Superior temporal gyrus (tissue), 1 donor: Measurements from ENCODE around the gene CCM2L.
A peak's percentile ranks its signal among the peaks of the same experiment; 100 is the strongest.

Source experiments
- DNase-seq: peaks from one replicate; pipeline ENCODE4 v3.0.0-alpha.2; 2016; ENCODE audit errors: extremely low spot score

Gene CCM2L

DNA sequence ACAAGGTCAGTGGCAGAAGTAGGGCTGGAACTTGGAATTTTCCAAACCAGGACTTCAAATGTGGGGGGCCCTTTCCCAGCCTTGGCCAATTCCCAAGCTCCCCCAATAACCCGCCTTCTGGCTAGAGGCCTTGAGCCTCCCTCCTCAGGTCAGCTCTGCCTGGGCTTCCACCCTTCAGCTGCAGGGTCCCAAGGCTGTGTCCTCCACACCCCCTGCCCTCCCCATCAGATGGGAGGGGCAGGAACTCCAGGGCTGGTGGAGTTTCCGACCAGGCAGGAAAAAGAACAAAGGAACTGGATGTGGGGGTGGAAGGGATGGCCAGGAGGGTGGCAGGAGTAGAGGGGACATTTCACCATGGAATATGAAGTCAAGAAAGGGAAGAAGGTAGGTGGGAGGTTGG lies at the start of gene CCM2L:
CCM2L (plus strand) TSS at position 338 of the 400 bp plus-strand sequence; CDS start at position 355, 17 bp downstream.
- no peak for DNase-seq

GRCh38 chr20:31962761-31963160 lies 47.5 kb upstream of the CCM2L start:
- DNase-seq, result no peak

- DNase-seq, result no peak
Measured at GRCh38 chr20:31963889-31964288, 46.3 kb upstream of the CCM2L start.

DNA sequence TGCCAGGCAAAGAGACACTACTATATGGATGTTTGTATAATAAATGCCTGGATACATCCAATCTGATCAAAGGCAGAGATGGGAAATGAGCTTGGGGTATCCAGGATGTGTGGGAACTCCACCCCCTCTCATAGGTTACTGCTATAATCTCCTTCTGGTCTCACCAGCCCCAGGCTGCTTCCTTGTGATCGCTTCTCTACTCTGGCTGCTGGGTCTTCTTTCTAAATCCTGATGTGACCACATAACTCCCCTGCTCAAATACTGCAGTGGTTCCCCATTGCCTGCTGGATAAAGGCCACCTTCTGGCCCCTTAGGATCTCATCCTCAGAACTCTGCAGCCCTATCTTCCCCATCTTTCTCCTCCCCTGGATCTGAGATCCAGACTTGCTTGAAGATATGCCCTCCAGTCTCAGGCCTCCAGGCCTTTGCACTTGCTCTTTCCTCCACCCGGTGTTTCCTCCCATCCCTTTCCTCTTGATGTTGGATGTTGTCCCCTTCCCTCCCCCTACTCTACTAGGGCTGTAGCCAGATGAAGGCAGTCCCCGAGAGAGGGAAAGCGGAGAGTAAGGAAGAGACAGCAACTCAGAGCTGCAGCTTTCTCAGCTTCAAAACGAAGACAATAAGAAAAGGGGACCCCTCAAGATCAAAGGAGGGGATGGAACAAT lies 43.1 kb upstream of the CCM2L start:
- DNase-seq, result no peak

GRCh38 chr20:31967830-31968249 lies 42.4 kb upstream of the CCM2L start, which contains the start of gene XKR7:
TSS of gene XKR7 (plus strand) at chr20:31968151. CDS start at chr20:31968176, 25 bp downstream.
- DNase-seq, result no peak

- peak; percentile 51 for DNase-seq
Measured at GRCh38 chr20:31968291-31969126, 41.7 kb upstream of the CCM2L start.

DNA sequence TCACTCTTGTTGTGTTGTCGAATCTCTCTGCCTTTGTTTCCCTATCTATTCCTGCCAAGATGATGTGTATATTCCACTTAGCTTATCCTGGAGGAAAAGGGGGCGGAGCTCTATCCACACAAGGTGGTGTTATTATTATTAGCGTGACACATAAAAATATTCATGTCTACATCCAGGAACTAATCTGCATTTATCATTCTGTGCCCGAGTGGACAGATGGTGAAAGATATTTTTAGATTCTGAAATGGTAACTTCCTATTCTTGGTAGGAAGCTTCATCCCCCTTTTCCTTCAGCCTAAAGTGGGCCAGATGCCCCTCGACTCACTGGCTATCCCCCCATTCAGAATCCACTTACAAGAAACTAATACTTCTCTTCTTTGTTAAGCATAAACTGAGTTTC lies 40.2 kb upstream of the CCM2L start:
- no peak for DNase-seq

GRCh38 chr20:31972471-31973021 lies 37.7 kb upstream of the CCM2L start:
- no peak for DNase-seq

GRCh38 chr20:31974296-31974695 lies 35.9 kb upstream of the CCM2L start:
- no peak for DNase-seq

DNA sequence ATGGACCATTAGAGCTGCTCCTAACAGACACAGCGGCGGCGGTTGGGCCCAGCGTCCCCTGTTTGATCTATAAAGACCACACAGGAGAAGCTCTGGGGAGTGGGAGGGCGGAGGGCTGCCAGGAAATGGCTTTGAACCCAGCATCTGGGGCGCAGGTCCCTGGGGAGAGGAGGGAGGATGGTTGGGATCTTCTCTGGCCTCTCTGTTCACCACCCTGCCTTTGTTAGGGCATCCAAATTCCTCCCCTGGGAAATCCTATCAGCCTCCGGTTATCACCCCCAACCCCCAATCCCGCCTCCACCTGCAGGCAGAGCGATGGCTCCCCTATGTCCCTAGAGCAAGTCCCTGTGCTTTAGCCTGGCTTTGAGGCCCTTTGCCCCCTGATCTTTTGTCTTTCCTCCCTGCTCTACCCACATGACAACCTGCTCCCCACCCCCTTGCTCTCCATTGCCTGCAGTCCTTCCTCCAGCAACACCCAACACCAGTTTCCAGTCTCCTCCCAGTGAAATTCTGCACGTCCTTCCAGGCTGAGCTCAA lies 35.2 kb upstream of the CCM2L start:
- no peak for DNase-seq

DNA sequence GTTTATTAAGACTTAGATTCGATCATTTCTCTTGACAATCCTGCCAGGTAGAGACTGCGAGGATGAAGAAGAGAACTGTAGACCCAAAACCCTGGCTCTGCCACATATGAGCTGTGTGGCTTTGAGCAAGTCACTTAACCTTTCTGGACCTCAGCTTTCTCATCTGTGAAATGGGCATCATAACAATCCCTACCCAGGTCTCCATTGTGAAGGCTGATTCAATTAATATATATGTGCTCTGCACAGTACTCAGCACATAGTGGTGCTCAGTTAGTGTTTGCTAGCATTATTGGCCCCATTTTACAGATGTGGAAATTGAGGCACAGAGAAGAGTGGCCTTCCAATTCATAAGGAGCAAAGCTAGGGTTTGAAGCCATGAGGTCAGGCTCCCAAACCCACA lies 34.4 kb upstream of the CCM2L start:
- no peak for DNase-seq

DNA sequence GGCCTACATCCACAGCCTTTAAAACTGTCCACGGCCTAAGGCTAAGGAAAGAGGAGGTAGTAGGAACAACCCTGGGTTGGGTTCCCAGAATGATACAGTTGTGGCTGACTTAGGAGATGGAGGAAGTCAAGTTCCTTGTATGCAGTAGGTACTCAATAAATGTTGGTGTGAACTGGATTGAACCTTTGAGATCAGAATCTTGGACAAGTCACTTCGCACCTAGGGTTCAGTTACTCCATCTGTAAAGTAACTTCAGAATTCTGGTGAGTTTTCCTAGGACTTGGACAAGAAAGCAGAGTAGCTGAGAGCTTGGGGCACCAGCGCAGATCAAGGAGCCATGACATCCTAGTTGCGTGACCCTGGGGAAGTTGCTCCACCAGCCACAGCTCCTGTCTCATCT lies 33.2 kb upstream of the CCM2L start:
- no peak for DNase-seq

GRCh38 chr20:31979713-31980426 lies 30.4 kb upstream of the CCM2L start:
- no peak for DNase-seq

DNA sequence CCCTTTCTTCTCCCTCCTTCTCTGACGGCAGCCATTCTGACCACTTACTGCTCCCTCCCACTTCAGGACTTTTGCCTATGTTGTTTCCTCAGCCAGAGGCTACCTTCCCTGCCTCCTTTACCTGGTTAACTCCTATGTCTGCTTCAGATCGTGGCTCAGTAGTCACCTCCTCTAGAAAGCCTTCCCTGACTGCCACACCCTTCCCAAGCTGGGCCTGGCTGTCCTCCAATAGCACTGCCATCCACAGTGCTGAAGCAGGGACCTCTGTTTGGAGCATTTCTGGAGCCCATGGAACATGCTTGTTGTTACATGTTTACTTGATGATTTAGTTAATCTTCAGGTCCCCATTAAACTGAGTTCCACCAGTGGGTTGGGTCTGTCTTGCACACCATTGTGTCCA lies 28.5 kb upstream of the CCM2L start:
- DNase-seq, result no peak

GRCh38 chr20:31984981-31985471 lies 25.2 kb upstream of the CCM2L start:
- no peak for DNase-seq

DNA sequence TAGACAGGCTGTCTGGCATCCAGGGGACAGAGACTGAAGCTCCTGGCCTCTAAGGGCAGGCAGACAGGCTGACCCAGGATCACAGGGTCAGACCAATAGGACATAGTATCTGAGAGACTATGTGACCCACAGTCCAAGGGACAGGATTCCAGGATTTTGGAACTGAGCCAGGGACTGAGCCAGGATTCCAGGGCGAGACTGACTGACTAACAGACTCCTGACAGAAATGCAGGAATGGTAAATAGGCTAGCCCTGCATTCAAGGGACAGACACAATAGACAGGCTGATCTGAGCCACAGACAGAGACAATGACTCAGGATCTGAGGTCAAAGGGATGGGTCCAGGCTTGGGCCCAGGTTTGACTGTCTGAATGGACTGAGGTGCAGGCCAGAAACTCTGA lies 22.5 kb upstream of the CCM2L start:
- no peak for DNase-seq

DNA sequence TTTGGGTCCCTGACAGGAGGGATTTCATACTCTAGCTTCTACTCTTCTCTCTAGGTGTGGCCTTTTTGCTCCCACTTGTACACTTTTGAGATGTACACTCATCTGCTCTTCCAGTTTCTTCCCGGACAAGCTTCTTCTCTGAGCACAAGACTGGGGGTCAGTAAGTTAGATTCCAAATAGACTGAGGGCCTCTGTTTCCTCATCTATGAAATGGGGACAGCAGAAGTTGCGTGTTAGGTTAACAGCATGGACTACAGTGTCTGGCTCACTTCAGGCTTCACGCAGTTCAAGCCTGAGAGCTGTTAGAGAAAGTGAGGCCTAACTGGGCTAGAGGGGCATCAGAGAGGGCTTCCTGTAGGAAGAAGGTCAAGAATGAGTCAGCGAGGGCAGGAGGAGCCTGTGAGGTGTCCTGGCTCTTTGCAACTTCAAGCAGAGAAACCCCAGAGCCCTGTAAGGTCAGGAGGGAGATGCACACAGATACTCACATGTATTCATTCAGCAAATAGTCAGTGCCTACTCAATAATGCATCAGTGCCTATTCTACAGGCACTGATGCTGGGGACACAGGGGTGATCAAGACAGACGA lies 21.7 kb upstream of the CCM2L start:
- DNase-seq, result no peak

GRCh38 chr20:31989030-31989645 lies 21.1 kb upstream of the CCM2L start:
- DNase-seq, result no peak

DNA sequence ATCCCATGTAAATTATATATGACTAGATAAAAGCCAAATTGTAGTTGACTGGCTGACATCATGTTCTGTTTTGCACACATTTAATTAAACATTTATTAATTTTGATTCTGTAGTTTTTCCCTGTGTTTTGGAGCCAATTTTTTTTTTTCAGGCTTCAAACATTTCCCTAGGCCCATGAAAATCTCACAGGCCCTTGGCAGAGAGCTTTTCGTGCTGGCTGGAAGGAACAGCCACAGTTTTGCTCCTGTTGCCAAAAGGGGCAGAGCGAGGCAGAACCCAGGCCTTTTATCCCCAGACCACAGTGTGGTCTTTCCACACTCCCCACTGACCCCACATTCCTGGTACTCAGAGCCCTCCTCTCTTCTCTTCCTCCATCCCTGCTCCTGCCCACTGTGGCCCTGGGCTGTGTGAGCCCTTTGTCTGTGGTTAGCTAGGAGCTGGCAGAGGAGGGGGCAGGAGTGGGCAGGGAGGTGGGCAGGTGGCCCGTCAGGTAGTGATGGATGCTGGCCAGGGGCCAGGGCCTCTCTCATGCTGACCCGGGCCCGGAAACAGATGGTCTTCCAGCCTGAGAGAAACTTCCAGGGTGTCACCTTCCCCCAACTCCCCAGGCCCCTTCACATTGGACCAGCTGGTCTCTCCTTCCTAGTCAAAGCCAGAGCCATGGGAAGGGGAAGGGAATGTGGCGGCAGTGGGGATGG lies 19.4 kb upstream of the CCM2L start:
- DNase-seq, result no peak

- DNase-seq, result no peak
Measured at GRCh38 chr20:31991339-31991705, 18.9 kb upstream of the CCM2L start.
